ENCODE measurements around the gene FLT1.

Gene FLT1

DNA sequence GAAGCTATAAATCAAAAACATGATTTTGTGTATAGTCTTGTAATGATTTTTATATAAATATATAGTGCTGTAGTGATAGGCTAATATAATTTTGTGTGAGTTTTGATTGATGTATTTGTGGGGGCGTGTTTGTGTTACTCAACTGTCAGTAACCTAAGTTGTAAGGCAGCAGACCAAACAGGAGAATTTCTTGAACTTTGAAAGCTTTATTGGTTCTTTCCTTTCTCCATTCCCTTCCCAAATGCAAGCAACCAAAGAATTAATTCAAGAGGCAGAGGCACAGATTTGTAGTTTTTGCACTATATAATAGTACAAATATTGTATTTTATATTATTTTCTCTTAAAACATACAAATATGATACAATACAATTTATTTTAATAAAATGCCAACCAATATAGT lies 109.6 kb downstream of the FLT1 start:
- POLR2A ChIA-PET: no interaction called here
- H3K9me3 ChIP-seq (ENCODE audit: control insufficient read depth, insufficient read depth, low read depth, low read length): no peaks in the 10 kb centered on the region
- no peak overlapping the region for H3K4me3 ChIP-seq (ENCODE audit: low read depth, low read length)
- H3K27ac ChIP-seq (ENCODE audit: extremely low read depth, low read depth, low read length): no peak overlapping the region
- H3K4me1 ChIP-seq (ENCODE audit: control insufficient read depth, insufficient read depth, low read length): no peaks in the 10 kb centered on the region
- TF ChIP-seq ZNF544 (tag by site-specific recombination; IDR thresholded peaks at IDR 0.05): no peak
- no peak for TF ChIP-seq ZNF416 (tag by site-specific recombination; IDR thresholded peaks at IDR 0.05)
- TF ChIP-seq ZNF133 (tag by site-specific recombination; IDR thresholded peaks at IDR 0.05): no peak
- no peak for TF ChIP-seq GFI1B (tag by site-specific recombination; IDR thresholded peaks at IDR 0.05)
- CTCF ChIA-PET: no interaction called here
- H3K36me3 ChIP-seq (ENCODE audit: control insufficient read depth in 2 of 2, insufficient read depth in 1 of 2, low read length in 2 of 2): peaks cover 0 to 4% of the 10 kb centered on the region in 2 experiments; a peak in 1 of 3 replicates

DNA sequence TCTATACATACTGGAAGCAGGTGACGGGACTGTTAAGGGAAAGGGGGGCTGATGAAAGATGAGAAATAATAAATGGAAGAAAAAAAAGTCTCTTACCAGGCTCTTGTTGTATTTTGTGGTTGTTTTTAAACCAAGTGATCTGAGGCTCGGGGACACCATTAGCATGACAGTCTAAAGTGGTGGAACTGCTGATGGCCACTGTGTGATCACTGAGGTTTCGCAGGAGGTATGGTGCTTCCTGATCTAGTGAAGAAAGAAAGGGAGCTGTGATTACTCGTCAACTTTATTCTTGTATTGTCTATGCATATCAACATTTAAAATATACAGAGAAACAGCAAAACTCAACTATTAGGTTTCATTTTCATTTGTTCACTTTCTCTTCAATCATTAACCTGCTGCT lies 110.1 kb downstream of the FLT1 start:
- POLR2A ChIA-PET: no interaction called here
- no peaks in the 10 kb centered on the region for H3K9me3 ChIP-seq (ENCODE audit: control insufficient read depth, insufficient read depth, low read depth, low read length)
- CTCF ChIA-PET: no interaction called here
- TF ChIP-seq ZNF48 (tag by site-specific recombination; IDR thresholded peaks at IDR 0.05) (no peak), ZNF600 (tag by site-specific recombination; IDR thresholded peaks at IDR 0.05) (no peak), GLI4 (tag by site-specific recombination; IDR thresholded peaks at IDR 0.05) (no peak), ZNF501 (tag by site-specific recombination; IDR thresholded peaks at IDR 0.05) (no peak)
- TF ChIP-seq, protein P1, sequence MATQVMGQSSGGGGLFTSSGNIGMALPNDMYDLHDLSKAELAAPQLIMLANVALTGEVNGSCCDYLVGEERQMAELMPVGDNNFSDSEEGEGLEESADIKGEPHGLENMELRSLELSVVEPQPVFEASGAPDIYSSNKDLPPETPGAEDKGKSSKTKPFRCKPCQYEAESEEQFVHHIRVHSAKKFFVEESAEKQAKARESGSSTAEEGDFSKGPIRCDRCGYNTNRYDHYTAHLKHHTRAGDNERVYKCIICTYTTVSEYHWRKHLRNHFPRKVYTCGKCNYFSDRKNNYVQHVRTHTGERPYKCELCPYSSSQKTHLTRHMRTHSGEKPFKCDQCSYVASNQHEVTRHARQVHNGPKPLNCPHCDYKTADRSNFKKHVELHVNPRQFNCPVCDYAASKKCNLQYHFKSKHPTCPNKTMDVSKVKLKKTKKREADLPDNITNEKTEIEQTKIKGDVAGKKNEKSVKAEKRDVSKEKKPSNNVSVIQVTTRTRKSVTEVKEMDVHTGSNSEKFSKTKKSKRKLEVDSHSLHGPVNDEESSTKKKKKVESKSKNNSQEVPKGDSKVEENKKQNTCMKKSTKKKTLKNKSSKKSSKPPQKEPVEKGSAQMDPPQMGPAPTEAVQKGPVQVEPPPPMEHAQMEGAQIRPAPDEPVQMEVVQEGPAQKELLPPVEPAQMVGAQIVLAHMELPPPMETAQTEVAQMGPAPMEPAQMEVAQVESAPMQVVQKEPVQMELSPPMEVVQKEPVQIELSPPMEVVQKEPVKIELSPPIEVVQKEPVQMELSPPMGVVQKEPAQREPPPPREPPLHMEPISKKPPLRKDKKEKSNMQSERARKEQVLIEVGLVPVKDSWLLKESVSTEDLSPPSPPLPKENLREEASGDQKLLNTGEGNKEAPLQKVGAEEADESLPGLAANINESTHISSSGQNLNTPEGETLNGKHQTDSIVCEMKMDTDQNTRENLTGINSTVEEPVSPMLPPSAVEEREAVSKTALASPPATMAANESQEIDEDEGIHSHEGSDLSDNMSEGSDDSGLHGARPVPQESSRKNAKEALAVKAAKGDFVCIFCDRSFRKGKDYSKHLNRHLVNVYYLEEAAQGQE (tag by site-specific recombination; IDR thresholded peaks at IDR 0.05): no peak
- no peak overlapping the region for H3K4me3 ChIP-seq (ENCODE audit: low read depth, low read length)
- no peaks in the 10 kb centered on the region for H3K4me1 ChIP-seq (ENCODE audit: control insufficient read depth, insufficient read depth, low read length)
- H3K27ac ChIP-seq (ENCODE audit: extremely low read depth, low read depth, low read length): no peak overlapping the region
- H3K36me3 ChIP-seq (ENCODE audit: control insufficient read depth in 2 of 2, insufficient read depth in 1 of 2, low read length in 2 of 2): peaks cover 0 to 3% of the 10 kb centered on the region in 2 experiments; a peak in 1 of 3 replicates

GRCh38 chr13:28380319-28380718 lies 114.6 kb downstream of the FLT1 start:
- Histone ChIP-seq H3K4me1 (ENCODE audit: control insufficient read depth, insufficient read depth, low read length) (0 out of 2 replicates have a peak, but pooled peaks cover 9% of the 10 kb centered on the region), H3K9me3 (ENCODE audit: control insufficient read depth, insufficient read depth, low read depth, low read length) (no peaks in the 10 kb centered on the region), H3K4me3 (ENCODE audit: low read depth, low read length) (no peak overlapping the region), H3K36me3 (ENCODE audit: control insufficient read depth in 2 of 2, insufficient read depth in 1 of 2, low read length in 2 of 2) (no peaks in the 10 kb centered on the region), H3K27ac (ENCODE audit: extremely low read depth, low read depth, low read length) (no peak overlapping the region)
- no peak for TF ChIP-seq ZNF639 (tag by site-specific recombination; IDR thresholded peaks at IDR 0.05)
- TF ChIP-seq ZNF132 (tag by site-specific recombination; IDR thresholded peaks at IDR 0.05; ENCODE audit: borderline replicate concordance): no peak
- TF ChIP-seq ZNF366 (tag by site-specific recombination; conservative IDR thresholded peaks at IDR 0.05): no peak
- TF ChIP-seq ZFP41 (tag by site-specific recombination; IDR thresholded peaks at IDR 0.05; ENCODE audit: borderline replicate concordance): no peak
- no peak for TF ChIP-seq PRDM4 (tag by site-specific recombination; IDR thresholded peaks at IDR 0.05)
- TF ChIP-seq KLF9 (tag by site-specific recombination; IDR thresholded peaks at IDR 0.05; ENCODE audit: low read depth): no peak
- no peak for TF ChIP-seq AEBP2 (tag by site-specific recombination; IDR thresholded peaks at IDR 0.05; ENCODE audit: borderline replicate concordance)
- ChIA-PET CTCF (no interaction called here), POLR2A (no interaction called here)
